ENCODE results near the gene ACTA1. TPM values are rescaled to one million over a fixed set of nuclear protein-coding genes. Genes with fewer than 3 reads are reported as not detected.
"Not testable (repeated sequence)": the region's sequence is repeated elsewhere in the genome, so short reads cannot be mapped to it uniquely, and the experiment has no call there.

ACTA1 gene
- total RNA-seq, 1 donor from 2014 or later, result 1.0 TPM

GRCh38 chr1:229397762-229398161, 36.1 kb downstream of the ACTA1 start:
- no peak for TF ChIP-seq CTCF (IDR thresholded peaks at IDR 0.05; ENCODE audit: insufficient read depth, low read length, poor library complexity, severe bottlenecking)
- DNase-seq (ENCODE audit: low read depth), result no peak
- Histone ChIP-seq H3K36me3 (ENCODE audit: control insufficient read depth, insufficient read depth, low read length) (no peaks in the 10 kb centered on the region), H3K4me3 (ENCODE audit: low read depth, low read length) (no peak overlapping the region), H3K27me3 (ENCODE audit: control insufficient read depth, insufficient read depth, low read length) (peaks cover 13% of the 10 kb centered on the region)

GRCh38 chr1:229396585-229397206, 37.2 kb downstream of the ACTA1 start:
- DNase-seq (ENCODE audit: low read depth), result no peak
- Histone ChIP-seq H3K4me3 (ENCODE audit: low read depth, low read length) (no peak overlapping the region), H3K27me3 (ENCODE audit: control insufficient read depth, insufficient read depth, low read length) (peaks cover 13% of the 10 kb centered on the region), H3K36me3 (ENCODE audit: control insufficient read depth, insufficient read depth, low read length) (no peaks in the 10 kb centered on the region)
- TF ChIP-seq CTCF (IDR thresholded peaks at IDR 0.05; ENCODE audit: insufficient read depth, low read length, poor library complexity, severe bottlenecking), result no peak

GRCh38 chr1:229394517-229394916, 39.4 kb downstream of the ACTA1 start:
- not testable (repeated sequence) for H3K27me3 ChIP-seq (ENCODE audit: control insufficient read depth, insufficient read depth, low read length); H3K36me3 ChIP-seq (ENCODE audit: control insufficient read depth, insufficient read depth, low read length); H3K4me3 ChIP-seq (ENCODE audit: low read depth, low read length); DNase-seq (ENCODE audit: low read depth)

DNA sequence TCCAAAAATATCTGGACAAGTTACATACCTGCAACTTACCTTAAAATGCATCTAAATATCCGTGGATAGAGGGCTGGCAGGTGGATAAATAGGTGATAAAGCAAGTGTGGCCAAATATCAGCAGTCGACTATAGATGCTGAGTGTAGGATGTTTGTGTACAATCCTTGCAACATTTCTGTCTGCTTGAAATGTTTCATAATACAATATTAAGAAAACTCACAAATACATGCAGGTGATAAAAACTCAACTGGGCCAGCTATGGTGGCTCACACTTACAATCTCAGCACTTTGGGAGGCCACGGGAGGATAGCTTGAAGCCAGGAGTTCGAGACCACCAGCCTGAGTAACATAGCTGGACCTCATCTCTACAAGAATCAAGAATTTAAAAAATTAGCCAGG, 41.0 kb downstream of the ACTA1 start:
- Histone ChIP-seq H3K36me3 (ENCODE audit: control insufficient read depth, insufficient read depth, low read length) (no peaks in the 10 kb centered on the region), H3K4me3 (ENCODE audit: low read depth, low read length) (no peak overlapping the region), H3K27me3 (ENCODE audit: control insufficient read depth, insufficient read depth, low read length) (peaks cover 1% of the 10 kb centered on the region)
- DNase-seq (ENCODE audit: low read depth), result no peak
- no peak for TF ChIP-seq CTCF (IDR thresholded peaks at IDR 0.05; ENCODE audit: insufficient read depth, low read length, poor library complexity, severe bottlenecking)

DNA sequence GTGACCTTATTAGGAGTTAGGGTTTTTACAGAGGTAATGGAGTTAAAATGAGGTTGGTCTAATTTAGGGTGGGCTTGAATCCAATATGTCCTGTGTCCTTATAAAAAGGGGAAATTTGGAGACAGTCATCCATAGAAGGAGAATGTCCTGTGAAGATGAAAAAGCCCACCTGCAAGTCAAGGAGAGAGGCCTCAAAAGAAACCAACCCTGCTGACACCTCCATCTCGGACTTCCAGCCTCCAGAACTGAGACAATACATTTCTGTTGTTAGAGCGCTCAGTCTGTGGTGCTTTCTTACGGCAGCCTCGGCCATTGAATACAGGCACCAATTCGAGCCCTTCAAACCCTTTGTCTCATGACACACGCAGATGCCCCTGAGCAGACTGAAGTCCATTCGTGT, 43.8 kb downstream of the ACTA1 start:
- DNase-seq (ENCODE audit: low read depth), result no peak
- Histone ChIP-seq H3K4me3 (ENCODE audit: low read depth, low read length) (no peak overlapping the region), H3K36me3 (ENCODE audit: control insufficient read depth, insufficient read depth, low read length) (no peaks in the 10 kb centered on the region), H3K27me3 (ENCODE audit: control insufficient read depth, insufficient read depth, low read length) (no peaks in the 10 kb centered on the region)
- TF ChIP-seq CTCF (IDR thresholded peaks at IDR 0.05; ENCODE audit: insufficient read depth, low read length, poor library complexity, severe bottlenecking), result no peak

- Histone ChIP-seq H3K36me3 (ENCODE audit: control insufficient read depth, insufficient read depth, low read length) (no peaks in the 10 kb centered on the region), H3K4me3 (ENCODE audit: low read depth, low read length) (no peak overlapping the region), H3K27me3 (ENCODE audit: control insufficient read depth, insufficient read depth, low read length) (no peaks in the 10 kb centered on the region)
- DNase-seq (ENCODE audit: low read depth), result no peak
- TF ChIP-seq CTCF (IDR thresholded peaks at IDR 0.05; ENCODE audit: insufficient read depth, low read length, poor library complexity, severe bottlenecking), result no peak
Measured at GRCh38 chr1:229388897-229389580, 44.9 kb downstream of the ACTA1 start.
